Calu3 (cell line): Measurements from ENCODE around the gene PDZD8. TPM values are rescaled to one million over a fixed set of nuclear protein-coding genes. Genes with fewer than 3 reads are reported as not detected.
A peak's percentile ranks its signal among the peaks of the same experiment; 100 is the strongest.

ENCODE experiments used
- BruUV-seq: library from RNA; stranded (reverse); fragments of 400-500 nt; replicated peaks from 2 replicates; lab custom pipeline; 2021; lab: Mats Ljungman, UMichigan
- CTCF ChIA-PET: fragments of 300-600 bp; sonication (Branson Sonifier 250); formaldehyde crosslinking; loops from one replicate; lab custom pipeline; 2022; ENCODE audit warnings: antibody characterized with exemption; lab: Charles Lee
- DNase-seq: peaks from one replicate; pipeline ENCODE4 v3.0.0; 2022
- H3K27ac Mint-ChIP-seq: one replicate; pipeline ENCODE4 v1.8.0; 2022; ENCODE audit warnings: mixed read lengths; ENCODE audit not compliant: unreplicated experiment
- H3K27me3 Mint-ChIP-seq: one replicate; pipeline ENCODE4 v1.8.0; 2022; ENCODE audit warnings: mixed read lengths; ENCODE audit not compliant: unreplicated experiment
- H3K36me3 Mint-ChIP-seq: one replicate; pipeline ENCODE4 v1.8.0; 2022; ENCODE audit warnings: mild to moderate bottlenecking, moderate library complexity, mixed read lengths; ENCODE audit not compliant: insufficient read depth, unreplicated experiment
- H3K4me1 Mint-ChIP-seq: one replicate; pipeline ENCODE4 v1.8.0; 2022; ENCODE audit warnings: mild to moderate bottlenecking, low read depth, mixed read lengths; ENCODE audit not compliant: unreplicated experiment
- H3K4me3 Mint-ChIP-seq: one replicate; pipeline ENCODE4 v1.8.0; 2022; ENCODE audit warnings: mild to moderate bottlenecking, low read depth, moderate library complexity, mixed read lengths; ENCODE audit not compliant: unreplicated experiment
- H3K9me3 Mint-ChIP-seq: one replicate; pipeline ENCODE4 v1.8.0; 2022; ENCODE audit warnings: low read depth, mixed read lengths; ENCODE audit not compliant: unreplicated experiment
- CTCF ChIP-seq: fragments of 200-600 bp; IDR thresholded peaks from one replicate; pipeline ENCODE4 v1.8.0; 2022; ENCODE audit warnings: antibody characterized with exemption; ENCODE audit not compliant: unreplicated experiment
- intact Hi-C: fragments of 100-400 bp; cut with micrococcal nuclease; formaldehyde crosslinking; loops from one replicate; pipeline ENCODE4 v1.10.0; 2022; ENCODE audit not compliant: unreplicated experiment
- total RNA-seq: library from RNA; stranded (reverse); gene quantifications from 2 replicates; pipeline ENCODE4 v1.2.3, GENCODE V29; 2022

PDZD8 gene
- total RNA-seq, 1 experiment from 2014 or later, result 45.0 TPM

- intact Hi-C loops, result loop anchor here (5.0 kb wide), 1 partner anchor 37 kb away; no protein-coding TSS in a partner anchor
- H3K36me3 Mint-ChIP-seq, result peaks cover 58% of the 10 kb centered on the region
- peaks cover 5% of the 10 kb centered on the region for H3K27me3 Mint-ChIP-seq
- BruUV-seq, result no TSS peak
- H3K9me3 Mint-ChIP-seq, result no peaks in the 10 kb centered on the region
- peak overlapping the region; percentile 92 for H3K4me3 Mint-ChIP-seq
- CTCF ChIA-PET, result no interaction called here
- H3K4me1 Mint-ChIP-seq, result peaks cover 12% of the 10 kb centered on the region
- H3K27ac Mint-ChIP-seq, result peak overlapping the region; percentile 74
- no peak for DNase-seq
- TF ChIP-seq CTCF, result no peak
Measured at GRCh38 chr10:117373823-117374505, 1.3 kb downstream of the PDZD8 start.

GRCh38 chr10:117370205-117370604 lies 5.0 kb downstream of the PDZD8 start:
- BruUV-seq, result no TSS peak
- no peaks in the 10 kb centered on the region for H3K9me3 Mint-ChIP-seq
- no peak for DNase-seq
- peaks cover 53% of the 10 kb centered on the region for H3K36me3 Mint-ChIP-seq
- no peaks in the 10 kb centered on the region for H3K27me3 Mint-ChIP-seq
- TF ChIP-seq CTCF, result no peak
- no peak overlapping the region for H3K27ac Mint-ChIP-seq
- CTCF ChIA-PET, result interaction anchor here (1.4 kb wide), 1 partner anchor 10 kb away, joined by 4 read pairs; no protein-coding TSS in a partner anchor
- intact Hi-C loops, result loop anchor here (5.0 kb wide), 1 partner anchor 33 kb away; no protein-coding TSS in a partner anchor
- H3K4me1 Mint-ChIP-seq, result peaks cover 30% of the 10 kb centered on the region
- peak overlapping the region; percentile 92 for H3K4me3 Mint-ChIP-seq

- no peaks in the 10 kb centered on the region for H3K27me3 Mint-ChIP-seq
- no peak for DNase-seq
- intact Hi-C loops, result no loop called here
- H3K9me3 Mint-ChIP-seq, result no peaks in the 10 kb centered on the region
- CTCF ChIA-PET, result interaction anchor here (0.7 kb wide), 1 partner anchor 74 kb away, joined by 3 read pairs; no protein-coding TSS in a partner anchor
- BruUV-seq, result no TSS peak
- no peak for TF ChIP-seq CTCF
- peak overlapping the region; percentile 87 for H3K27ac Mint-ChIP-seq
- H3K4me3 Mint-ChIP-seq, result peak overlapping the region; percentile 43
- peaks cover 28% of the 10 kb centered on the region for H3K36me3 Mint-ChIP-seq
- peaks cover 47% of the 10 kb centered on the region for H3K4me1 Mint-ChIP-seq
Measured at GRCh38 chr10:117367718-117368117, 7.5 kb downstream of the PDZD8 start.

GRCh38 chr10:117366741-117367140 lies 8.5 kb downstream of the PDZD8 start:
- CTCF ChIA-PET, result interaction anchor here (0.6 kb wide), 1 partner anchor 48 kb away, joined by 3 read pairs; no protein-coding TSS in a partner anchor
- H3K36me3 Mint-ChIP-seq, result peaks cover 20% of the 10 kb centered on the region
- H3K4me3 Mint-ChIP-seq, result peak overlapping the region; percentile 43
- intact Hi-C loops, result no loop called here
- peaks cover 47% of the 10 kb centered on the region for H3K4me1 Mint-ChIP-seq
- TF ChIP-seq CTCF, result no peak
- peak overlapping the region; percentile 87 for H3K27ac Mint-ChIP-seq
- BruUV-seq, result no TSS peak
- H3K9me3 Mint-ChIP-seq, result no peaks in the 10 kb centered on the region
- H3K27me3 Mint-ChIP-seq, result no peaks in the 10 kb centered on the region
- DNase-seq, result no peak
